SH-SY5Y (cell line): ENCODE results near the gene E2F3.

Experiments used
- GATA2 ChIP-seq: IDR thresholded peaks from 2 replicates; pipeline ENCODE4 v1.6.1; 2011; ENCODE audit warnings: mild to moderate bottlenecking, low read depth, low read length
- GATA3 ChIP-seq: IDR thresholded peaks from 2 replicates; pipeline ENCODE4 v1.6.1; 2011; ENCODE audit warnings: low read depth, mild to moderate bottlenecking, low read length, moderate library complexity

GRCh38 chr6:20360471-20361119 lies 41.1 kb upstream of the E2F3 start:
- no peak for TF ChIP-seq GATA3
- TF ChIP-seq GATA2, result no peak
